Hepatocyte (in vitro differentiated cells): ENCODE data around the gene CDH4.

Source experiments
- CTCF ChIP-seq: fragments of 200-600 bp; sonication (generic); IDR thresholded peaks from 2 replicates; pipeline ENCODE4 v1.5.1; 2016; ENCODE audit warnings: antibody characterized with exemption, mild to moderate bottlenecking; ENCODE audit not compliant: poor library complexity
- EZH2 ChIP-seq: fragments of 200-600 bp; sonication (generic); IDR thresholded peaks from 2 replicates; pipeline ENCODE4 v1.6.1; 2016; ENCODE audit warnings: antibody characterized with exemption, mild to moderate bottlenecking, borderline replicate concordance

- no peak for TF ChIP-seq CTCF
- TF ChIP-seq EZH2, result no peak
Measured at GRCh38 chr20:61646986-61647385, 394.9 kb downstream of the CDH4 start.
